Superior temporal gyrus (tissue), 1 donor: ENCODE results near the gene FAM174B.

Experiments used
- DNase-seq: peaks from one replicate; pipeline ENCODE4 v3.0.0-alpha.2; 2016; ENCODE audit errors: extremely low spot score

Gene FAM174B

DNA sequence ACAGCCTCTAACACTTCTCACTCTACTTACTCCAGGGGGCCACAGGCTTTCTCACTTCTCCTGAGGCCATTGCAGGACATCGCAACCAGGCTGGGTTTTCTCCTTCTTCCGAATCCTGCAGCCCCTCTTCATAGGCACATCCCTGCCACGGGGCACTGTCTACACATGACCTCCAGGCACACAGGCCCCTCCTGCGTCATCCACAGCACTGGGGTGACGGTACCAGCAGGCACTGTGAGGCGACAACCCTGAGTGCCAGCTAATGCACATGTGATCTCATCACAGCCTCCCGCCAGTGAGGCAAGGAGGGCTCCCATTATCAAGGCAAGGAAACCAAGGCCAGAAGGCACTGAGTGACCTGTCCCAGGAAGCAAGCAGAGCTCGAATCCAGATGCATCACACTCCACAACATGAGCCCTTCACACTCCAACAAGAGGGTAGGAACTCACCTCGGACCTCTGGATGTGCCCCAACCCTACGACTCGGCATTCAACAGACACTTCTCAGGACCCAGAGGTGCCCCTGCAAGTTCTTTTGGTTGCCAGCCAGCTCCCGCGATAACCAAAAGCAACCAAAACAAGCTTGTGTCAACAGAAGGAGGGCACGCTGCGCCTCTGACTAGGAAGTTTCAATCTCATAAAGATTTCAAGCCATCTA lies 16.7 kb downstream of the FAM174B start:
- no peak for DNase-seq

DNA sequence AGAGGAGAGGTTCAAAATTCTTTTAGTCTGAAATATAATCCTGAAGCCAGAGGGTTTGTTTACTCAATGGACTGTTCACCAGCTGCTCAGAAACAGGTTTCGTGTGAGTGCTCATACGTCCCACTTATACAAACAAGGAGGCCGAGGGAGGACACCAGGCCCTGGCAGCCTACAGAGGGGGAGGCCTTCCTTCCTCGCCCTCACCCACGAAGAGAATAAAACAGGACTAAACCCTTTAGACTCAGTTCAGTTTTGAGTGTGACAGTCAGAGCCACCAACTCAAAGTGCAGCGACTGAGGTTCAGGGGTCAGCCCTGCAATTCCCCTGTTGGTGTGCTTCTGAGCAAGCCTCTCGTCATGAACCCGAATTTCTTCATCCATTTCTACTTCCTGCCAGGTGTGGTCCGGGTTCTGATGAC lies 17.3 kb downstream of the FAM174B start:
- no peak for DNase-seq

DNA sequence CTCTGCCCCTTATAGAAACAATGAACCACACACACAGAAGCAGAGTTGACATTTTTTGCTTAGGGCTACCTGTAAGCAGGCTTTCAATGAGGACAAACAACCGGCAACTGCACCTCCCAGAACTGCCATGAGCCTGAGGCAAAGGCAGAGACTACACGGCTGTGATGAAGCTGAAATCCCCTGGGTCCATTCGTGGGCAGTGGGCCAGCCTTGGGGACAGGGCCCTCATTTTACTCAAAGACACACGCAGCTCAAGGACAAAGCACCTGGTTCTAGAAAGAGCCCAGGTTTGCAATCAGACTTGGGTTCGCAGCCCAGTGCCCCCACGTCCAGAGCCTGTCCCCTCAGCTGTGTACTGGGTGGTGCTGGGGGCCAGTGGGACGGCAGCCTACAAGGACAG lies 17.9 kb downstream of the FAM174B start:
- no peak for DNase-seq

DNA sequence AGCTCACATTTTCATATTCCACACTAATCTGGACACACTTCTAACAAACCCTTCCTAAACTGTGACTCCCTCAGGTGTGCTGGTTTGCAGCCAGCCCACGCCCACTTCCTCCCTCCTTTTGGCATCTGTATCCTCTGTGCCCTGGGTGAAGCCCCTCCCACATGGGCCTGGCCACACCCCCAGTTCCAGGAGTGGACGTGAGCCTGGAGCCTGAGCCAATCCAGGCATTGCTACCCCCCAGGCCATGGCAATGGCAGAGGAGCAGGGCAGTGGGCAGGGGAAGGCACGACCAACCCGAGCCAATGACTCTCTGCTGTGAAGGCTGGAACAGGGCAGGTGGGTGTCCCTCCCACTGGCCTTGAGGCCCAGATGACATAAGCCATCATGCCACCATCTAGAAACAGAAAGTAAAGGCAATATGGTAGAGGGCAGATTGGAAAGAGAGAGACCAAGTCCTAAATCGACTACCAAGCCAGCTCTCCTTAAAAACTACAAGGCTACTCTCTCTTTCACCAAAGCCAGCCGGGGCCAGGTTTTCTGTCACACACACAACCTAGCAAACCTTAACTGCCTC lies 18.6 kb downstream of the FAM174B start:
- no peak for DNase-seq

DNA sequence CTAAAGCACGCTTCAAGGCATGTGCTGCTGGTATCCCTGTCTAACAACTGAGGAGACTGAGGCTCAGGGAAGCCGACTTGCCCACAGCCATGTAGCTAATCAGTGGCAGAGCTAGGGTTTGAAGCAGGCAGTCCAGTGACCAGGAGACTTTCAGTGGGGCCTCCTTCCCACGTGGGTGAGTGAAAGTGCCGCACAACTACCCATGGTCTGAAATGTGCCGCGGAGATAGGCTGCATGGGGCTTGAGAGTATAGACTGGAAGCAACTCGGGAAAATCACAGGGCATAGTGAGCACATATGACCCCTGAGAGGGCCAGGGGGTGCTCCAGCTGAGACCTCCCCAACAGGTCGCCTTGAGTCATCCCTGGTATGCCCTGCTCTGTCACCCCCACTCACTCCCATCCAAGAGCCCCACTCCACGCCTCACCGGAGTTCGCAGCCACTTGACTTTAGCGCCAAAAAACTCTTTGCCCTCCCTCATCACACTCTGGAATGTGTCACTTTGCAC lies 19.1 kb downstream of the FAM174B start:
- DNase-seq = no peak

DNA sequence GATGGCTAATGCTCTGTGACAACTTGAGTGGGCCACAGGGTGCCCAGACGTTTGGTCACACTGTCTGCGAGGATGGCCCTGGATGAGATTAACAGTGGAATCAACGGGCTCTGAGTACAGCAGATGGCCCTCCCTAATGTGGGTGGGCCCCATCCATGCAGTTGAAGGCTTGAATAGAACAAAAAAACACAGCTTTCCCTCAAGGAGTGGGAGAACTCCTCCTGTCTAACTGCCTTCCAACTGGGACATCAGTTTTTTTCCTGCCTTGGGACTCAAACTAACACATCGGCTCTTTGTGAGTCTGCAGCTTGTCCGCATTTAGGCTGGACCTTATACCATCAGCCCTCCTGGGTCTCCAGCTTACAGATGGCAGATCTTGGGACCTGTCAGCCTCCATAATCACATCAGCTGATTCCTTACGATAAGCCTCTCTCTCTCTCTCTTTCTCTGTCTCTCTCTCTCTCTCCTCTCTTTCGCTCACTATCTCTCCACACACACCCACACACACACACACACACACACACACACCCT lies 20.8 kb downstream of the FAM174B start:
- peak; percentile 65 for DNase-seq

DNA sequence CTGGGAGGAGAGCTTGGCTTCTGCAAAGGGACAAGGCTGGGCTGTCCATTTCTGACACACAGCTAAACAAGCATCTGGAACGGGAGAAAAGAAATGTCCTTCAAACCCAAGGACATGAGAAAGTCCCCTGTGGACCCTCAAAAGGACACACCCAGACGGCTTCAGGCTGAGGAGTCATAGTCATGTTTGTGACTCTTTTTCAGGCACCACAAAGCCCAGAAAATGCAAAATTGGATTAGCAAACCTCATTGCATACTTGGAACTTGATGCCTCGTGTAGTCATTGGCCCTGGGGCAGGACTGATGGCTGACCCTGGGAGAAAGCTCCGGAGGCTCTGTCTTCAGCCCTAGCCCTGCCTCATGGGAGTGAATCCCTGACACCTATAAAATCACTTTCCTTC lies 21.5 kb downstream of the FAM174B start:
- no peak for DNase-seq

DNA sequence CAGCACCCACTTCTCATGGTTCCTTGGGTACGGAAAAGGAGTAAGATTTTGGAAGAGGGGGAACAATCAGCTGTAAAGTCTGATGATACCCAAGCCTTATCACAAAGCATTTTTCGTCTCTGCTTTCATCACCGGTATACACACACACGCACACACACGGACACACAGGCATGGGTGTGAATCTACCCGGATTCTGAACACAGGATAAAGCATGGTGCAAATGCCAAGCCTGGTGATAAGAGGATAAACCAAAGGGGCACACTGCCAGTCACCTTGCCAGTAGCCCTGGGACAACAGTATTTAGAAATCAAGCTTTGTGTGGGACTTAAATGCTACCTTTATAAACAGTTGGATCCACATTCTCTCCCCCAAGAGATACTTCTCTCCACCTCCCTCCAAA lies 22.2 kb downstream of the FAM174B start:
- DNase-seq = no peak

DNA sequence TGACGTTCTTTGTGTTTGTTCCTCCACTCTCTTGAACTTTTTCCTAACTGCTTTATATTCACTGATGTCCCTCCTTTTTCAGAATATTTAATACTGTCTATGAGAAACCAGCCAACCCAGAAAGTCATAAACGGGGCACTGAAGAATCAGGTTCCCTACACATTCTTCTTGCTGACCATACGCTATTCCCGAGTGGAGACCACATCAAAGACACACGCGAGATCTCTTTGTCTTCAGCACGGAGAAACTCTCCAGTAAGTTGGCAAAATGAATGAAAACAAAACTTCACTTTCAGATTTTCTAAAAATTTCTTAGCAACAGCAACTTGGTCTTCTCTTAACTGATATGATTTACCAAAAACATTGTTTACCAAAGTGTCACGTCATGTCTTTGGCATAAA lies 22.6 kb downstream of the FAM174B start:
- no peak for DNase-seq

DNA sequence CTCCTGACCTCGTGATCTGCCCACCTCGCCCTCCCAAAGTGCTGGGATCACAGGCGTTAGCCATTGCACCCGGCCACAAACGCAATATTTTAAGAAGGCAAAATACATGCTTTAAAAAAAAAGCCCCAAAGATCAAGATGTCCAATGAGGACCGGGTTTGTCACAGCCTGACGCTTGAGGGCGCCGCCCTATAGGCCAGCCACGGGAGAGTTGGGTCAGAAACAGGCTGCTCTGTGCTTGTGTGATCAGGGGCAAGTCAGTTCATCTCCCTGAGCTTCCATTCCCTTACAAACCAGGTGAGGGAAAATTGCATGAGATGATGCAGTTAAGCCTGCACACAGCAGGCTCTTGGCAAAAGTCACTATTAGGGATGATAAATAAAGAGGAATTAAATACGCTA lies 23.9 kb downstream of the FAM174B start:
- no peak for DNase-seq

DNA sequence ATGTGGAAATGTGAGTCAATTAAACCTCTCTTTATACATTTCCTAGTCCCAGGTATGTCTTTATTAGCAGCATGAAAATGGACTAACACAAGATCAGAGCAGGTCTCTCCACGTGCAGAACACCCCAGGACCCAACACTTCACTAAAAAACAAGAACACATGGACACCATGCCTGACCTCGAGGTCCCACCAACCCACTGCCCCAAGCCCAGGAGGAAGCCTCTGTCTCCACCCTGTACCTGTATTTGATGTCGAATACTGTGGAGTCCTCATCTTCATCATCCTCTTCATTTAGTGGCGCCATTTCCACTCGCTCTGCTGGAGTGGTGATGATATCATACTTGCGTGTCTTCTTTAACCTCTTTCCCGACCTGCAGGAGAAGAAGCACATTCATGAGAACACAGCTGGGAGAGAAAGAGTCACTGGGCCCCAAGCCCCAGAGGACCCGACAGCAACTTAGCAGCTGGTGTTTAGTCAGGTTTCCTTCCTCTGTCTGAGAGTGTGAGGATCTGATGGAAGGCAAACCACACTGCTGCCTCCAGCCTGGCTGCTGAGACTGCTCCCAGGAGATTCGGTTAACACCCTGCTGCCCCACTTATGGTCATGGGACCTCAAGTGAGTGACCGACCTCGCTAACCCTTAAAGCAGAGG lies 25.5 kb downstream of the FAM174B start:
- no peak for DNase-seq

DNA sequence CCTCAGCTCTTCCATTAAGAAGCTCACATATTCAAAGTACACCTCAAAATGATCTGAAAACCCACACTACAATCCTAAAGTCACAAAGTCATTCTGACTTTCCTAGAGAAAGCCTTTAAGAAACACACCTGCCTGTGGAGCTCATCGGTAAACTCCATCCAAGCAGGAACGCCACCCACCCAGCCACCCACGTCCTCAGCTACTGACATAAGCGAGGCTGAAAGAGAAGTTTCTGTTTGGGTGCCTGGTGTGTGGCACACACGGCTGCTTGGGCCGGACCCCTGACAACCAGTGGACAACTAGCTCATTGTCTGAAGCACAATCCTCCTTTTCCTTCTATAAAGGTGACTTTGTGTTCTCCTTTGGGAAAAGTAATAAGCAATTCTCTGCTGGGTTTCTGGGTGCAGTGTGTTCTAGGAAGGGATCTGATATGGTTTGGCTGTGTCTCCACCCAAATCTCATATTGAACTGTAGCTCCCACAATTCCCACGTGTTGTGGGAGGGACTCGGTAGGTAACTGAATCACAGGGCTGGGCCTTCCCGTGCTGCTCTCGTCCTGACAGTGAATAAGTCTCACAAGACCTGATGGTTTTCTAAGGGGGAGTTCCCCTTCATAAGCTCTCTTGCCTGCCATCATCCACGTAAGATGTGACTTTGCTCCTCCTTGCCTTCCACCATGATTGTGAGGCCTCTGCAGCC lies 26.1 kb downstream of the FAM174B start:
- no peak for DNase-seq

DNA sequence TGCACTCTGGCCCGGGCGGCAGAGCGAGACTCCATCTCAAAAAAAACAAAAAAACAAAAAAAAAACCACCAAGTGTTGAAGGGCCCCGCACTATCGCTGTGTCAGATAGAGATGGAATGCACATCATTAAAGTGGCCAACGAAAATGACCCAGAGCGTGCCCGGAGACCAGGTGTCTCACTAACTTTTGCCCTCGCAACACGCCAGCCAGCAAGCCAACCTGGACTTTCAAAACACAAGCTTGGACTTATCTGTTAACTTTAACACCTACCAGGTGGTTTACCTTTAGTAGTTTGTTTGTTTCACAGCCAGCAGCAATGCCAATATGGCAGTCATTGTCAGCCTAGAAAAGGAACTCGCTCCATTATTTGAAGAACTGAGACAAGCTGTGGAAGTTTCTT lies 28.6 kb downstream of the FAM174B start:
- DNase-seq = no peak

DNA sequence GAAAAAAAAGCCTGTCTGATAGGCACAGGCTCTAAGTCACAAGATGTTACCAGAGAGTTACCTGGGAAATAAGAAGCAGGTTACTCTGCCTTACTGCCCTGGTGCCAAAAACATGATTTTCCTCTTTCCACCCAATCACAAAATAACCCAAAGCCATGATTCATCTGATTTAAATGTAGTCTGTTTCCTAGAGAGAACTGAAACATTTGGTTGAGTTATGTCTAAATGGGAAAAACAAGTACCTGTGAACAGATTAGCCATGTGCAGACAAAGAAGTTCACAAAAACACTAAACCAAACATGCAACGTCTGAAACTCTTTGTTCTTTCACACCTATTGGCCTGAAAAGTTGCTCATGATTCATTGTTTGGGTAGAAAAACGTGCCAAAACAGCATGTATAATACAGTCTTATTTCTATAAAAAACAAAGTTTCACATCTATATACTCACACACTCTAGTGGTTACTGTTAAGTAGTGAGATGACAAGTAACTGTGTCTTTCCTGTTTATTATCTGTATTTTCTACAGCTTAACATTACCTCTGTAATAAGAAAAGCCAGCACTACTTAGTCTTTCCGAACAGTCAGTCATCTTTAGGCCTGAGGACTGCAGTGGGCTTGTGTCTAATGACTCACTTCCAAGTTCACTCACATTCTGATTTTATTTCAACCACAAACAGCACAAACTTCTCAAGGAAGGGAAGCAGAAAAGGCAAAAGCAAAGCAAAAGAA lies 30.2 kb downstream of the FAM174B start:
- peak; percentile 62 for DNase-seq

DNA sequence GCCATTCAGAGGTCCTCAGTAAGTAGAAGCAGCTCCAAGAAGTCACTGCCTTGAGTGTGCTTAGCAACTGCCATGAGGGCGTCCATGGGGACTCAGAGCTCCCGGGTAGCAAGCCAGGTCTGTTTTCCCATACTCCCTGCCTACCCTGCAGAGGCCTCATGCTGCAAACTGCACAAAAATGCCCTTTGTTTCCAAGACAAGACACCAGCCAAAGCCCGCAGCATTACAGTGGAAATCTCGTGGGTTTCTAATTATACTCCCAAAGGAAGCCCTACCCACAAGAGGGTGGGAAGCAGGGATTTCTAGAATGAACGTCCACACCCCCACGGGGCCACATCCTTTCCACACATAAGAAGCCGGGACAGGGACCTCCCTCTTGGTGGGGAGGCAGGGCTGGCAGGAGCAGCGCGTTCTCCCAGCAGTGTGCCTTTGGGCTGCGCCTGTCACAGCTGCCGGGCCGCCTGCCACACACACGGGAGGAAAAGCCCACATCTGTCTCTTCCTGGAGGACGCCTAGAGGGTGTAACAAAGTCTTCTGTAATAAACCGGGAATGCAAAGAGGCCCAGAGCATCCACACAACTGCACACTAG lies 31.1 kb downstream of the FAM174B start:
- DNase-seq = peak; percentile 90

DNA sequence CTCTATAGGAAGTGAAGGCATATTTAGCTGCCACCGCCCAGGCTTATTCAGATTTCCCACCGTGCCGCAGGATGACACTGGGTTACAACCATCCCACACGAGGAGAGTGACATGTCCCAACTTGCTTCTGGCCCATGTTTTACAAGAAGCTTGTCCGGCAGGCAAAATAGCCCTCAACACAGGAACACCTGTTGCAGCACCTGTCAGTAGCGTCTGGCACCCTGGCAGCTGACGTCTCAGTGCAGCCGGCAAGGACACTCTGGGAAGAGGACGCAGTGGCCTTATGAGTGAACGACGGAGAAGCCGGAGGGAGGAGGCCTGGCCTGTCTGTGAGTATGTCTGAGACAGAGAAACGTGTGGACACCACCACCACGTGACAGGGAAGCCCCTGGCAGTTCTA lies 32.1 kb downstream of the FAM174B start:
- no peak for DNase-seq

DNA sequence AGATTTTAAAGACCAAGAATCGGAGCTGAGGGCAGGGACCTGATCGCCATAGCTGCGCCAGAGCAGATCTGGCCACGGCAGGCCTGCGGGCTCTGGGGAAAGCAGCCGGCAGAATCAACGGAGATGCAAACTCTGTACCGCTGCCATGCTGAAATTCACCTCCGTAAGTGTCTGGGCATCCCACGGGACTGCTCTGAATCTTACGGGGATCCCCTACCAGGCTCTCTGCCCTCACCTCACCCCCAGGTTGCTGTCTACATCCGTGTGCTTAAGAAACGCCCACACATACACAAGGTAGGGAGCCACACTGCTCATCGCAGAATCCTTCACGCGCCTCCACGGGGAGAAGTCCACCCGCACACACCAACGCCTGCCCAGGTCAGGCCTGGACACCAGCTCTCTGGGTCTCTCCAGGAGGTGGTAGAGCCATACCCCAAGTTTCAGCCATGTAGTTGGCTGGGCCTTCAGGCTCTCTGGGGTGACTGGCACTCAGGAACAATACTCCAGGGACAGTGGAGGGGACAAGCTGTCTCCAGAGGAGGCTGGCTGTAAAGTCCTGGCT lies 33.5 kb downstream of the FAM174B start:
- DNase-seq = no peak

DNA sequence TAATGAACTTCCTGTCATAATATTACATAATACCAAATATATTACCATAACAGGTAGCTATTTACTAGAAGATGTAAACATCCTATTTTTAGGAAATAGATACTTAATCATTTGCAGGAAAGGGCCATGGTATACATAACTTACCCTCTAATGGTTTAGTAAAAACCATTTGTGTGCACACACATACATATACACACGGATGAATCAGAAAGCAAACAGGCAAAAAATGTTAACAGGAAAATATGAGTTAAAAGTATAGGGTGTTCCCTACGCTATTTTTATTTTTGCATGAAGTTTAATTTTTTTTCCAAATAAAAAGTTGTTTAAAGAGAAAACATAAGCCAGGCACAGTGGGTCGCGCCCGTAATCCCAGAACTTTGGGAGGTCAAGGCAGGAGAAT lies 34.6 kb downstream of the FAM174B start:
- no peak for DNase-seq

DNA sequence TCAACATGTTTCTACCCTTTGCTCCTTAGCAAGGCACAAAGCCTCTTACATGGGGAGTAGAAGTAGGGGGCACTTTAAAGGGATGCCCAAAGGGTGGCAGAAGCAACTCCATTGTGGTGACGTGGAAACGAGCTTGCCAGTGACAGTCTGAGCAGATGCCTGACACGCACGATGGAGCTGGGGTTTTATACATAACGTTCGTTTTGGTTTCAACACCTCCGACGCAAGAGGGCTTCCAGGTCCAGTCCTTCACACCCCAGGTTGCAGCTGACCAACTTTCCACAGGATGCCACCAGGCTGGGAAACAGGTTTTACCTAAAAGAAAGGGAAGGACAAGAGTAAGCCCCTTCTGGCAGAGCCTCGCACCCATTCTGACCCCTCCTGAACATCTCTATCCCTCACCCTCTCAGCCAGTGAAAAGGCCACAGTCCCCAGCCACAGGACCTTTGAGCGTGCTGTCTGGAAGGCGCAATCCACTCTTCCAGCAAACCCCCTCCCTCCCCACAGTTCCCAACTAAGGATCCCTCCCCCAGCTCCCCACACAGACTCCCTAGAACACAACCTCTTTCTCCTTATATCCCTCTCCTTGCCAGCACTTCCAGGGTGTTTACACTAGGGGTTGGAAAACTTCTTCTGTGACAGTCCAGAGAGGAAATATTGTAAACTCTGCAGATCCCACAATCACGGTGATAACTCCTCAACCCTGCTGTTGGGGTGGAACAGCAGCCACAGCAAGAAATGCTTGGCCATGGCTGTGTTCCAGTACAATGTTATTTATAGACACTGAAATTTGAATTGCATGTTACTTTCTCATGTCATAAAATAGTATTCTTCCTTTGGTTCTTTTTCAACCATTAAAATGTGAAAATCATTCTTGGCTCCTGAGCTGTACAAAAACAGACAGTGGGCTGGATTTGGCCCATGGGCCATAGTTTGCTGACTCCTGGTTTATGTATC lies 36.2 kb downstream of the FAM174B start:
- DNase-seq = peak; percentile 58
